Mucosa of descending colon (tissue), 3 donors: ENCODE data around the gene COX10. TPM values are rescaled to one million over a fixed set of nuclear protein-coding genes. Genes with fewer than 3 reads are reported as not detected.

Source experiments
- ATAC-seq: fragments of 200-7000 bp; cut with Tn5 transposase; one replicate; pipeline ENCODE4 v1.9.1; 2020; ENCODE audit warnings: mild to moderate bottlenecking, moderate library complexity
- DNase-seq, 3 donors: peaks; one replicate each; pipeline ENCODE4 v3.0.0-alpha.2; 2020
- H3K36me3 ChIP-seq: fragments of 200-600 bp; one replicate; pipeline ENCODE4 v1.8.0; 2021; ENCODE audit warnings: low read depth, mild to moderate bottlenecking
- H3K4me1 ChIP-seq: fragments of 200-600 bp; one replicate; pipeline ENCODE4 v1.8.0; 2021; ENCODE audit warnings: low read depth, mild to moderate bottlenecking
- H3K4me3 ChIP-seq: fragments of 200-600 bp; one replicate; pipeline ENCODE4 v1.8.0; 2021; ENCODE audit warnings: mild to moderate bottlenecking
- H3K9me3 ChIP-seq: fragments of 200-600 bp; one replicate; pipeline ENCODE4 v1.8.0; 2021; ENCODE audit warnings: mild to moderate bottlenecking
- intact Hi-C, 2 donors: fragments of 100-400 bp; cut with DNase I in 1 of 2; cut with micrococcal nuclease in 1 of 2; formaldehyde crosslinking; loops; one replicate each; pipeline versions ENCODE4 v1.11.0 to v1.11.1; 2022; cut with DNase I, micrococcal nuclease
- total RNA-seq, 3 donors: library from RNA; stranded (reverse); fragmentation: NEBNext Ultra II Directional in 2 of 3; extraction: Animal tissue kit (Norgen Biotek cat#: 25700) in 2 of 3; gene quantifications; one replicate each; pipeline versions ENCODE4 v1.2.1 to v1.2.4, GENCODE V29; 2021 to 2023
- TF ChIP-seq, protein P1 (sequence below): fragments of 200-600 bp; IDR thresholded peaks from one replicate; pipeline ENCODE4 v1.8.0; 2022; ENCODE audit warnings: antibody characterized with exemption, mild to moderate bottlenecking
- donor health status: DM: no; HTN: no; CAD: no; lungs with moderate emphysema.
- donor health status: DM: no; HTN: no; CAD: no.
- donor health status: DM: no; HTN: yes; CAD: no.

The COX10 gene
- total RNA-seq, 3 donors from 2014 or later: 24.9 to 36.3 (median 35.5) TPM

DNA sequence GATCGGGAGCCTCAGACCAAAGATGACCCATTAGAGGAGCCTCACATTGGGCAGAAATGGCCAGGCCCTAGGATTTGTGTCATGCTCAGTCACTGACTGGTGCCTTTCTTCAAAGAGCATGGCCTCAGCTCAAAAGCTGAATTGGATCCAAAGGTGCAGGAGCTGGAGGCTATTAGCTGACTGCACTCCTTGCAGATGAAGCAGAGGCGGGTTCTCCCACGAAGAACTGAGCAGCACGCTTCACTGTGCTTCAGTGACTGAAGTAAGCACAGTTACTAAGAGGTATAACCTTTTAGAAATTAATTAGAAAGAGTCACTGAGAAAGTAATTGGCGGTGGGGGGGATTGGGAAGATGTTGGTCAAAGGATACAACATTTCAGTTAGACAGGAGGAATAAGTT is 18.7 kb upstream of the COX10 start:
- Histone ChIP-seq H3K4me3 (no peak overlapping the region), H3K9me3 (no peaks in the 10 kb centered on the region), H3K36me3 (no peaks in the 10 kb centered on the region), H3K4me1 (no peaks in the 10 kb centered on the region)
- ATAC-seq (no peak), DNase-seq (no peak)
- TF ChIP-seq, protein P1, sequence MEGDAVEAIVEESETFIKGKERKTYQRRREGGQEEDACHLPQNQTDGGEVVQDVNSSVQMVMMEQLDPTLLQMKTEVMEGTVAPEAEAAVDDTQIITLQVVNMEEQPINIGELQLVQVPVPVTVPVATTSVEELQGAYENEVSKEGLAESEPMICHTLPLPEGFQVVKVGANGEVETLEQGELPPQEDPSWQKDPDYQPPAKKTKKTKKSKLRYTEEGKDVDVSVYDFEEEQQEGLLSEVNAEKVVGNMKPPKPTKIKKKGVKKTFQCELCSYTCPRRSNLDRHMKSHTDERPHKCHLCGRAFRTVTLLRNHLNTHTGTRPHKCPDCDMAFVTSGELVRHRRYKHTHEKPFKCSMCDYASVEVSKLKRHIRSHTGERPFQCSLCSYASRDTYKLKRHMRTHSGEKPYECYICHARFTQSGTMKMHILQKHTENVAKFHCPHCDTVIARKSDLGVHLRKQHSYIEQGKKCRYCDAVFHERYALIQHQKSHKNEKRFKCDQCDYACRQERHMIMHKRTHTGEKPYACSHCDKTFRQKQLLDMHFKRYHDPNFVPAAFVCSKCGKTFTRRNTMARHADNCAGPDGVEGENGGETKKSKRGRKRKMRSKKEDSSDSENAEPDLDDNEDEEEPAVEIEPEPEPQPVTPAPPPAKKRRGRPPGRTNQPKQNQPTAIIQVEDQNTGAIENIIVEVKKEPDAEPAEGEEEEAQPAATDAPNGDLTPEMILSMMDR: no peak
- intact Hi-C loops: no loop called here

DNA sequence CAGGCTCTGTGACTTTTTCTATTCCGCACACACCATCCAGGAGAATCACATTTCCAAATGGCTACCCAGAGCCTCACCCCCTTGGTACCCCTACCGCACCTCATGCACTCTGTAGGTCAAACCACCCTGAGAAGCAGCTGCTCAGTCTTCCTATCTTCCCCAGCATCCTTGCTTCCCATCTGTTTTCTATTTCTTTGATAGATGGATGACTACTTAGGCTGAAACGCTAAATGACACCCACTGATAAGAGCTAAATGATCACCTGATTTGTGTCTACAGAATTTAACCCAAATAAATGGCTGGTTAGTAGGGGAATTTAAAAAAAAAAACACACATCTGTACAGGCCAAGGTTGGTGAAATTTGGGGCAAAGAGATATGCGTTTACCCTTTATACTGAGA is 17.6 kb upstream of the COX10 start:
- Histone ChIP-seq H3K4me3 (no peak overlapping the region), H3K4me1 (no peaks in the 10 kb centered on the region), H3K36me3 (no peaks in the 10 kb centered on the region), H3K9me3 (no peaks in the 10 kb centered on the region)
- ATAC-seq: no peak
- TF ChIP-seq, protein P1: no peak
- no peak for DNase-seq
- intact Hi-C loops: no loop called here

DNA sequence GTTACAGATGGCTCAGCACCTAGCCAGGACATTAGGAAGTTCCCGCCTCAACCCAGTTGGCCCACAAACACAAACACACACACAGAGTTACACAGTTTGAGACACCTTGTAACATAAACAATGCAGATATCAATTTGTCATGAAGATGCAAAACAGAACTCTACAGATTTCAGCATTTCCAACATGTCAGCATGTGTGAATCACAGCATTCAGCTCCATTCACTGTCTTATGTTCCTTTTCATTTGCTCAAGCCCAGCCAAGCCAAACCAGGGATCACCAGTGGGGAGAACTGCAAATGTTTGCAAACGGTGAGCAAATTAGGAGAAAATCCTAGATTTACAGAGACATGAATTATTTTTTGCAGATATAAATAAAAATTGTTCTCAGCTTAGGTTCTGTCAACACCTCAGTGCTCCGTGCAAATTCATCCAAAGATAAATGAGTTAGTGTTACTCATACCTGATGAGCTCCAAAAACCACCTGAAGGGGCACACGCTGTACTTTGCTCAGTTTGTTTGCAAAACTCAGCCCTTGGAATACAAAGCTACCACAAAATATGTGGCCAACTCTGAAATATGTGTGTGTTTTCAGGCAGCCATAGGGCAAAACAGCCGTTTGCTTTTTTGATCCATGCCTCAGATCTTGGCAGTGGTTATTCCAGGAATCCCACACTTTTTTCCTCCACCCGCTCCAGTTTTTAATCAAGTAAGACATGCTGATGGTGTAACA is 16.3 kb upstream of the COX10 start:
- intact Hi-C loops: no loop called here
- Histone ChIP-seq H3K4me1 (no peaks in the 10 kb centered on the region), H3K4me3 (no peak overlapping the region), H3K36me3 (no peaks in the 10 kb centered on the region), H3K9me3 (no peaks in the 10 kb centered on the region)
- no peak for DNase-seq
- ATAC-seq: no peak
- TF ChIP-seq, protein P1: no peak

DNA sequence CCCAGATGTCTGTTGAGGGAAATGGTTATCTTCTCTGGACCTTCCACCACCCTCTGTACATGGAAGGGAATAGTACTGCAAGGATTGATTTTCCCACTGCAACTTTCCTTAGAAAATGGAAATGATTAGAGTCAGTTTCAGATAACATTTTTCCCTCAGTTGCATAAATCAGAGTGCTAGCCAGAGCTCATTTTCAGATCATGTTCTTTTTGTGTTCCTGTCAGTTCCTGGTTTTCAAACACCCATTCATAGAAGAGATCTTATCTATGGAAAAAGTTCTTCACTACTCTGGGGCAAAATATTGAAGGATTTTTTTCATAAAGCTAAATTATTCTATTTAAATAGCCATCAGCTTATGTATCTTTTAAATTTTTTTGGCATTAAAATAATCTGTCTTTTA is 11.7 kb upstream of the COX10 start:
- no peaks in the 10 kb centered on the region for H3K36me3 ChIP-seq
- ATAC-seq: no peak
- no peaks in the 10 kb centered on the region for H3K4me1 ChIP-seq
- TF ChIP-seq, protein P1: no peak
- no peaks in the 10 kb centered on the region for H3K9me3 ChIP-seq
- no peak for DNase-seq
- H3K4me3 ChIP-seq: no peak overlapping the region
- intact Hi-C loops: no loop called here

DNA sequence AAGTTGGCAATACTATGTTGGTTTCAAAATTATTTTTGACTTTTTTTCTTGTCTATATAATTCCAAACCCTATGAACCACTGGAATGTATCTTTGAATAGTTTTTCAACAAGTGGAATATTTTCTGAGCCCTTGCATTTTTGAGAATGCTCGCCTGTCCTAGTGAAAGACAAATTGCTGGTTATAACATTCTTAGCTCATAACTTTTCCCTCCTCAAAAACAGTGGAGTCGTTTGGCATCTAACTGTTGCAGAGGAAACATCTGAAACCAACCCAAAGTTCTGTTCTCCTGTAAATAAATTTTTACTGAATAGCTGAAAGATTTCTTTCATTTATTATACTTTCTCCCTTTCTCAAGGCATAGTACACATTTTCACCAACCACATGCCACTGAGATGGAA is 11.3 kb upstream of the COX10 start:
- no peak for DNase-seq
- no peaks in the 10 kb centered on the region for H3K9me3 ChIP-seq

More for the DNA sequence above, 11.3 kb upstream of the COX10 start:
- TF ChIP-seq, protein P1: no peak
- Histone ChIP-seq H3K4me3 (no peak overlapping the region), H3K36me3 (no peaks in the 10 kb centered on the region), H3K4me1 (no peaks in the 10 kb centered on the region)
- no peak for ATAC-seq
- intact Hi-C loops: no loop called here
